GM10248 (cell line): ENCODE results near the gene SLC37A1.

Source experiments
- CTCF ChIA-PET: fragments of 300-600 bp; sonication (Branson Sonifier 250); formaldehyde crosslinking; extraction: SDS; loops from one replicate; lab custom pipeline; 2021; ENCODE audit warnings: antibody characterized with exemption; lab: Yijun Ruan, JAX
- POLR2A ChIA-PET: fragments of 350-650 bp; sonication (Branson Sonifier 250); formaldehyde crosslinking; extraction: SDS; loops from one replicate; lab custom pipeline; 2020; ENCODE audit warnings: antibody characterized with exemption; lab: Yijun Ruan, JAX
- DNase-seq: peaks from one replicate; pipeline ENCODE4 v3.0.0; 2012; ENCODE audit errors: extremely low spot score
- CTCF ChIP-seq: IDR thresholded peaks from 2 replicates; pipeline ENCODE4 v1.5.1; 2012; ENCODE audit warnings: mild to moderate bottlenecking, low read depth; ENCODE audit errors: extremely low read depth, missing control alignments, control extremely low read depth

SLC37A1 gene

DNA sequence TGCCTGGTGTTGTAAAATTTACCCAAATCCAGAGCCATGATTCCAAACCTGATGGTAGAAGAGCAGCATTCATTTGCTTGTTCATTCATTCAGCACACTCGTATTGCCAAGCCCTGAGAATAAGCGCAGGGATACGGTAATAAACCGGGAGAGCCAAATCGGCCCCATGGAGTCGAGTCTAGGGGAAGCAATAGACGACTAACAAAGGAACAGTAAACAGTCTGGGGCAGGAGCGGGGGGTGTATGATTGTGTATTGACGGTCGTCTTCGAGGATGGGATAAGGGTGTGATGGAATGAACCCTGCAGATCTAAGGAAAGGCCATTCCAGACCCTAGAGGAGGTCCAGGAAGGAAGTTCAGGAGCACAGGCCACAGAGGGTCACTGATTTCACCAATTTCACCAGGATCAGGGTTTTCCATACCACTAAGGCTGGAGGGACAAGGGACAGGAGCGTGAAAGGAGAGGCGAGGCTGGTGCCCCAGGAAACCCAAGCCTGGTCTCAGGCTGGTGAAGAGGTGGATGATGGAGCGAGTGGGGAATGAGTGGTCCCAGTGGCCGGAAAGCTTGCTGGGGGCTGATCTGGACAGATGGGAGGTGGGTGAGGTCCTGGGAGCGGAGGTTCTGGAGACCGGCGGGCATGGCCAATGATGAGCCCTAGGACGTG lies 78.6 kb downstream of the SLC37A1 start:
- no peak for TF ChIP-seq CTCF
- DNase-seq, result no peak
- POLR2A ChIA-PET, result no interaction called here
- CTCF ChIA-PET, result interaction anchor here (0.8 to 2.0 kb wide), 12 partner anchors 7 to 1053 kb away, joined by 3 to 6 read pairs (median 4); no protein-coding TSS in a partner anchor

- POLR2A ChIA-PET, result no interaction called here
- peak; percentile 70 for TF ChIP-seq CTCF
- CTCF ChIA-PET, result interaction anchor here (0.8 to 2.0 kb wide), 15 partner anchors 8 to 1053 kb away, joined by 3 to 6 read pairs (median 4); no protein-coding TSS in a partner anchor
- DNase-seq, result peak; percentile 91
Observed at GRCh38 chr21:42593007-42593814, 79.6 kb downstream of the SLC37A1 start.

DNA sequence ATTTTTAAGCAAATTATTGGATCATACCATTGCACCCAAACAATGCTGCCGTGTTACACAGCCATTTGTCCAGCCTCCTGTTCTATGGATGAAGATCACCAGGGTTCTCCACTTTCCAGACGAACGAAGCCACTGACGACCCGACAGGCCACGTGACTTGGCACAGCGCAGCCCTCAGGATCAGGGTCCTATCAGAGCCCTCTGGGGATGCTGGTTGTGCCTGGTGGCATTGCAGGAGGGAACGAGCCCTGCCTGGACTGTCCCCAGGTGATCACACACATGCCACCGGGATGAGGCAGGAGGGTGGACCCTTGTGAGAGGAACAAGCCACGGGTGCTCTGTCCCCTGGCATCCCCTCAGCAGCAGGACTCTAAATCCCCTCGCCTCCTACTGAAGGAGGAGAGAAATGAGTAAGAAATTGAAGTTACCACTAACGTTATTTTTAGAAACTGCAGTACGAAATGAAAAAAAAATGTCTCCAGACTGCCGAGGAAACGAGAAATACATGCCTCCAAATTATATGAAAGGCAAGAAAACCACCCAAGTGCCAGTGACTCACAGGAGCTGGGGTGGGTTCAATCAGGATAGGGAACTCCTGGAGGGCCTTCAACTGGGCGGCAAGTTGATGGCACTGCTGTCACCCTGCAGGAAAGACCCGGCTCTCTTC lies 81.1 kb downstream of the SLC37A1 start:
- ChIA-PET POLR2A (no interaction called here), CTCF (interaction anchor here (0.8 to 2.0 kb wide), 3 partner anchors 15 to 241 kb away, joined by 3 to 6 read pairs (median 5); no protein-coding TSS in a partner anchor)
- TF ChIP-seq CTCF, result no peak
- DNase-seq, result no peak

- POLR2A ChIA-PET, result no interaction called here
- CTCF ChIA-PET, result no interaction called here
- DNase-seq, result no peak
- no peak for TF ChIP-seq CTCF
Observed at GRCh38 chr21:42595283-42596187, 81.9 kb downstream of the SLC37A1 start.

GRCh38 chr21:42596657-42597056 lies 83.0 kb downstream of the SLC37A1 start:
- no peak for DNase-seq
- TF ChIP-seq CTCF, result no peak
- POLR2A ChIA-PET, result no interaction called here
- CTCF ChIA-PET, result no interaction called here
